GM19467 (cell line): ENCODE results near the gene PAPSS1.

ENCODE experiments used
- ATAC-seq: cut with Tn5 transposase; IDR thresholded peaks from one replicate; pipeline ENCODE4 v1.9.1; 2021; ENCODE audit warnings: mild to moderate bottlenecking, moderate library complexity; ENCODE audit not compliant: unreplicated experiment

Gene PAPSS1

DNA sequence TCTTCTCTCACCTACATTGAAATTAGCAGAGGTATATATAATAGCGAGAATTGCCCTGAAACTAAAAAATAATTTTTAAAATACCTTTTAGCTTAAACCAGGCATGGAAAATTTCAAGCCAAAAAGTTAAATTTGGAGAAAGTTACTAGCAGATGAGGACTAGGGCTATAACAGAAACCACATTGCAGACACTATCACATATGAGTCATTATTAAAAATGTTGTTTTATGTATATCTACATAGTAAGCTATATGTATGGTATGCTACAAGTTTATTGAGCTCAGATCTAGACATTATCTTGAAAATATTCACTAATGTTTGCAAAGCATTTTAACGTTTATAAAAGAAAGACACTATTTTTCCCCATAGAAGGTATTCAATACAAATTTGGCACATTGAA, 147.8 kb downstream of the PAPSS1 start:
- ATAC-seq, result no peak

DNA sequence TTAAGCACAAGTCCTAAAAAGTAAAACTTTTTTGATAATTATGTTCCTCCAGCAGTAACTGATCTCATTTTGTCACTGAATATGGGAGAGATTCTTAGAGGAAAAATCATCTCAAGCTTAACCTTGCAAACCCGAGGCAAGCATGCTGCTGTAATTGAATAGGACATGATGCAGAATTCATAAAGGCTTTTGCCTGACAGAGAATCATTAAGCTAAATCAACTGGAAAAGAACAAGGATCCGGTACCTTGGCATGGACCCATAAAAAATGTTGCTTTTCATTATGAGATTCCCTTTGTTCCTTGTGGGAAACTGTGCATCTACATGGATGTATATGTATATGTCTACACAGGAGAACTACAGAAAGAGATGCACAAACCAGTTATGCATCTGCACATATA, 149.1 kb downstream of the PAPSS1 start:
- ATAC-seq, result no peak

DNA sequence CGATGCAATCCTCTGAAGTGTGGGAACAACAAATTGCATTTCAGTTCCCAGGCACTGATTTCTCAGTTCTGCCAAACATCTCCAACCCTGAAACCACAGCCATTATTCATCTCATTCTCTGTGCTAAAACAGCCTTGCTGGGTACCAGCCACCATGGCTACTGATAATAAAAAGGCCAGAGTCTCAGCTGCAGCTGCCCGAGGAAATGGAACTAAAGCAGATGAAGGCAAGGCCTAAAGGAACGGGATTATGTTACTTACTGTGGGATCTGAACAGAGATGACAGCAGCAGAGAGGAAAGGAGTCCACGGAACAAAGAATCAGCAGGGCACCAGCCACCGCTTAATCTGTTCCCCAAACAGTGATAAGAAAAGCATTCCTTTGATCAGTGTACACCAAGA, 155.7 kb downstream of the PAPSS1 start:
- no peak for ATAC-seq
